HG03378 (cell line): ENCODE measurements around the gene SFTPB.
"Not testable (repeated sequence)": the region's sequence is repeated elsewhere in the genome, so short reads cannot be mapped to it uniquely, and the experiment has no call there.

ENCODE experiments used
- ATAC-seq: cut with Tn5 transposase; IDR thresholded peaks from one replicate; pipeline ENCODE4 v1.9.1; 2021; ENCODE audit warnings: mild to moderate bottlenecking, moderate library complexity; ENCODE audit not compliant: unreplicated experiment

Gene SFTPB

GRCh38 chr2:85617723-85618122 lies 50.3 kb downstream of the SFTPB start:
- ATAC-seq, result not testable (repeated sequence)

GRCh38 chr2:85615413-85615728 lies 52.6 kb downstream of the SFTPB start:
- no peak for ATAC-seq

GRCh38 chr2:85614757-85615156 lies 53.2 kb downstream of the SFTPB start:
- ATAC-seq, result not testable (repeated sequence)

- no peak for ATAC-seq
These were observed 54.1 kb downstream of the SFTPB start for GRCh38 chr2:85613717-85614515.

GRCh38 chr2:85611705-85612587 lies 56.1 kb downstream of the SFTPB start, which contains the start of gene C2orf68:
TSS of gene C2orf68 (minus strand) at chr2:85612066. CDS start at chr2:85611984, 82 bp downstream.
- ATAC-seq, result peak; percentile 60

GRCh38 chr2:85611217-85611704 lies 56.7 kb downstream of the SFTPB start:
- peak; percentile 2 for ATAC-seq
